VCaP (cell line): ENCODE measurements around the gene C22orf39.

Experiments
- H3K27ac ChIP-seq: fragments of 450-650 bp; 2 replicates; pipeline ENCODE4 v1.5.1; 2017
- CTCF ChIP-seq: fragments of 450-650 bp; conservative IDR thresholded peaks from 2 replicates; pipeline ENCODE4 v1.5.1; 2017; ENCODE audit warnings: mild to moderate bottlenecking, moderate library complexity

C22orf39 gene

GRCh38 chr22:19449422-19449767 is 1.9 kb upstream of the C22orf39 start:
- H3K27ac ChIP-seq: peak overlapping the region; percentile 95
- TF ChIP-seq CTCF: no peak

GRCh38 chr22:19448739-19449421 is 1.4 kb upstream of the C22orf39 start:
- peak overlapping the region; percentile 95 for H3K27ac ChIP-seq
- TF ChIP-seq CTCF: no peak

GRCh38 chr22:19448076-19448607 is 631 bp upstream of the C22orf39 start:
- H3K27ac ChIP-seq: peak overlapping the region; percentile 95
- no peak for TF ChIP-seq CTCF

GRCh38 chr22:19446603-19447329 is 745 bp downstream of the C22orf39 start:
- H3K27ac ChIP-seq: peak overlapping the region; percentile 95
- TF ChIP-seq CTCF: no peak

GRCh38 chr22:19445279-19445982 is 2.1 kb downstream of the C22orf39 start:
- H3K27ac ChIP-seq: peak overlapping the region; percentile 95

- H3K27ac ChIP-seq: no peak overlapping the region
- TF ChIP-seq CTCF: no peak
These were observed 3.8 kb downstream of the C22orf39 start for GRCh38 chr22:19443544-19444211.

- TF ChIP-seq CTCF: no peak
- no peak overlapping the region for H3K27ac ChIP-seq
These were observed 5.3 kb downstream of the C22orf39 start for GRCh38 chr22:19442166-19442565.
